A673 (cell line): ENCODE results near the gene ADGRD1. TPM values are rescaled to one million over a fixed set of nuclear protein-coding genes. Genes with fewer than 3 reads are reported as not detected.

ENCODE experiments used
- BruUV-seq: library from RNA; stranded (reverse); fragments of 400-500 nt; replicated peaks from 2 replicates; lab custom pipeline; 2021; lab: Mats Ljungman, UMichigan
- CTCF ChIA-PET: fragments of 300-600 bp; sonication (Branson Sonifier 250); formaldehyde crosslinking; loops from one replicate; lab custom pipeline; 2022; ENCODE audit warnings: antibody characterized with exemption; lab: Charles Lee
- POLR2A ChIA-PET: fragments of 300-600 bp; sonication (Branson Sonifier 250); formaldehyde crosslinking; loops from one replicate; lab custom pipeline; 2022; ENCODE audit warnings: antibody characterized with exemption; ENCODE audit not compliant: low non-redundant PET; lab: Charles Lee
- DNase-seq: peaks from one replicate; pipeline ENCODE4 v3.0.0-alpha.2; 2015; ENCODE audit warnings: low spot score
- H3K27ac ChIP-seq: fragments of 200-600 bp; sonication (generic); 2 replicates; pipeline ENCODE4 v1.5.1; 2016; ENCODE audit warnings: mixed run types, low read depth, mild to moderate bottlenecking, mixed read lengths, antibody characterized with exemption, low read length; ENCODE audit not compliant: poor library complexity, severe bottlenecking
- H3K27me3 ChIP-seq: fragments of 200-600 bp; sonication (generic); replicated peaks from 2 replicates; pipeline ENCODE4 v1.6.1; 2017; ENCODE audit warnings: mixed run types, low read depth, mild to moderate bottlenecking, mixed read lengths, antibody characterized with exemption, low read length; ENCODE audit not compliant: insufficient read depth, poor library complexity
- H3K36me3 ChIP-seq: fragments of 200-600 bp; sonication (generic); 2 replicates; pipeline ENCODE4 v1.6.1; 2016; ENCODE audit warnings: mixed run types, mild to moderate bottlenecking, mixed read lengths, antibody characterized with exemption, low read length; ENCODE audit not compliant: insufficient read depth, poor library complexity, severe bottlenecking
- H3K4me1 ChIP-seq: fragments of 200-600 bp; sonication (generic); 2 replicates; pipeline ENCODE4 v1.6.1; 2017; ENCODE audit warnings: mixed run types, mild to moderate bottlenecking, mixed read lengths, antibody characterized with exemption, low read length; ENCODE audit not compliant: insufficient read depth, poor library complexity, severe bottlenecking
- H3K4me3 ChIP-seq: fragments of 200-600 bp; sonication (generic); 2 replicates; pipeline ENCODE4 v1.5.1; 2016; ENCODE audit warnings: low read depth, mixed run types, mild to moderate bottlenecking, mixed read lengths, low read length; ENCODE audit not compliant: poor library complexity, severe bottlenecking
- H3K9me3 ChIP-seq: fragments of 200-600 bp; sonication (generic); 2 replicates; pipeline ENCODE4 v1.6.1; 2016; ENCODE audit warnings: mixed run types, low read depth, mild to moderate bottlenecking, mixed read lengths, antibody characterized with exemption, low read length; ENCODE audit not compliant: poor library complexity, severe bottlenecking
- CTCF ChIP-seq: fragments of 300-800, 200-600 bp; sonication (generic); conservative IDR thresholded peaks from 2 replicates; pipeline ENCODE4 v1.5.1; 2017; ENCODE audit warnings: low read depth, mild to moderate bottlenecking, antibody characterized with exemption, low read length, moderate library complexity, mixed read lengths
- EZH2 ChIP-seq: fragments of 200-600 bp; sonication (generic); IDR thresholded peaks from 2 replicates; pipeline ENCODE4 v1.6.1; 2017; ENCODE audit warnings: borderline replicate concordance, low read depth, mild to moderate bottlenecking, mixed read lengths, antibody characterized with exemption, low read length; ENCODE audit not compliant: poor library complexity, severe bottlenecking
- intact Hi-C: fragments of 100-400 bp; cut with micrococcal nuclease; formaldehyde crosslinking; loops from one replicate; pipeline ENCODE4 v1.10.0; 2022; ENCODE audit not compliant: unreplicated experiment
- total RNA-seq: library from RNA; stranded (reverse); gene quantifications from 2 replicates; pipeline ENCODE4 v1.2.3, GENCODE V29; 2021

ADGRD1 gene
- total RNA-seq, 1 experiment from 2014 or later, result not detected

- BruUV-seq, result no TSS peak
- Histone ChIP-seq H3K27ac (no peak overlapping the region), H3K27me3 (no peaks in the 10 kb centered on the region), H3K36me3 (no peaks in the 10 kb centered on the region), H3K4me3 (no peak overlapping the region), H3K9me3 (no peaks in the 10 kb centered on the region), H3K4me1 (peaks cover 7% of the 10 kb centered on the region)
- POLR2A ChIA-PET, result no interaction called here
- TF ChIP-seq CTCF, result no peak
- no peak for TF ChIP-seq EZH2
- CTCF ChIA-PET, result no interaction called here
- DNase-seq, result no peak
- intact Hi-C loops, result no loop called here
These were observed 1.3 kb upstream of the ADGRD1 start for GRCh38 chr12:130952171-130952954.

DNA sequence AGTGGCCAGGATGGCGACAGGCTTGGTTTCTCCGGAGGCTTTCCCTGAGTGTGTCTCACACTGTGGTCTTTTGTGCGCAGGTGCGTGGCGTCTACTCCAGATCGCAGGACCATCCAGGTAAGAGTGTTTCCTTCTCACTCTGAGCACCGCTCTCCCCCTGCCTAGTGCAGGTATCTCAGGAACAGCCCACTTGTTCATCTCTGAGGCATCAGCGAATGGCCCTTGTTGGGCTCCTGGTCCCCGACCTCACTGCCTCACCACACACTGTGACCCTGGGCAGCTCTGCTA is 781 bp downstream of the ADGRD1 start:
- Histone ChIP-seq H3K9me3 (no peaks in the 10 kb centered on the region), H3K4me3 (no peak overlapping the region), H3K27me3 (no peaks in the 10 kb centered on the region), H3K4me1 (no peaks in the 10 kb centered on the region), H3K36me3 (no peaks in the 10 kb centered on the region), H3K27ac (no peak overlapping the region)
- ChIA-PET CTCF (no interaction called here), POLR2A (no interaction called here)
- TF ChIP-seq CTCF (no peak), EZH2 (no peak)
- intact Hi-C loops, result no loop called here
- no peak for DNase-seq
- no TSS peak for BruUV-seq

DNA sequence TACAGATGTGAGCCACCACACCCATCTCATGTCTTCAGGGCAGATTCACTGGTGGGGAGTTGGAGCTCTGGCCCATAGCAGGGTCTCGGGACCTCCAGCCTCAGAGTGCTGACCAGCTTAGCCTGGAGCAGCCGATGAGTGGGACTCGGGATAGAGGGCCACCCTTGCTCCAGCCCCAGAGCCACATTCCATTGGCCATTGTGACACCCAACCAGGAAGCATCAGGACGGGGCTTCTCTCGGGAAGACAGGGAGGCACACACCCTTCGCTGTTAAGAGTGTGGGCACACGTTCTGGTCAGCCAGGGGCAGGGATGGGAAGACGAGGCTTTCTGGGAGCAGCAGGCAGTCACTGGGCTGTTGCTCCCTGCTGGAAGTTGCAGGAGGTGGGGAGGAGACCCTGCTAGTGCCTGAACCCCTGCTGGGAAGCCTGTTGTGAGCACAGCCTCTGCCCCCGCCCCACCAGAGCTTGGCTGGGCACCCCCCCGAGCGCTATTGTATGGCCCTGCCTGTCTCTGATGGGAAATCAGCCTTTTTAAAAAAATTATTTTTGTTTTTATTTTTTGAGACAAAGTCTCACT is 1.6 kb downstream of the ADGRD1 start:
- Histone ChIP-seq H3K9me3 (no peaks in the 10 kb centered on the region), H3K36me3 (no peaks in the 10 kb centered on the region), H3K27ac (no peak overlapping the region), H3K27me3 (no peaks in the 10 kb centered on the region), H3K4me3 (no peak overlapping the region), H3K4me1 (no peaks in the 10 kb centered on the region)
- BruUV-seq, result no TSS peak
- intact Hi-C loops, result no loop called here
- no peak for DNase-seq
- TF ChIP-seq EZH2, result no peak
- TF ChIP-seq CTCF, result no peak
- ChIA-PET POLR2A (no interaction called here), CTCF (no interaction called here)
